ENCODE measurements around the gene SLC7A1. TPM values are rescaled to one million over a fixed set of nuclear protein-coding genes. Genes with fewer than 3 reads are reported as not detected.

SLC7A1 gene
- total RNA-seq, 6 donors from 2014 or later = 2.1 to 38.0 (median 21.5) TPM

DNA sequence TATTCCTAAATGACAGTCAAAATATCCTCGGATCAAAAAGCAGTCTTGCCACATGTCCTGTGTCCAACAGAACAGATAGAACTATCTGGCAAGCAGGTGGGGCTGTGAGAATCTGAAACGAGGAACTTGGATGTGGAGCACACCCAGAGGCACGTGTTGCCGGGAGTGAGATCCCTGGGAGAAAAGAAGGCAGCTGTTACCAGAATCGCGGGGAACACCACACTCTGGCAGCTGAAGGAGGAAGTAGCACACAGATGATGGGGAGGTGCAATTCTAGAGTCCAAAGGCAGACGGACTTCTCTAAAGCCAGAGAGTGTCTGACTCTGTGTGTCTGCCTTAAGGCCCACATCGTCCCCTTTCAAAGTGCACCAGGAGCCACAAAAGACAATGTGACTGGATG is 22.3 kb downstream of the SLC7A1 start:
- no peaks in the 10 kb centered on the region for H3K9me3 ChIP-seq
- H3K4me3 ChIP-seq = no peak overlapping the region
- WGBS, 2 donors = 17% methylated on average over 8 of the region's 8 CpGs
- no peak for TF ChIP-seq POLR2A (IDR thresholded peaks at IDR 0.05)
- TF ChIP-seq, protein P1, sequence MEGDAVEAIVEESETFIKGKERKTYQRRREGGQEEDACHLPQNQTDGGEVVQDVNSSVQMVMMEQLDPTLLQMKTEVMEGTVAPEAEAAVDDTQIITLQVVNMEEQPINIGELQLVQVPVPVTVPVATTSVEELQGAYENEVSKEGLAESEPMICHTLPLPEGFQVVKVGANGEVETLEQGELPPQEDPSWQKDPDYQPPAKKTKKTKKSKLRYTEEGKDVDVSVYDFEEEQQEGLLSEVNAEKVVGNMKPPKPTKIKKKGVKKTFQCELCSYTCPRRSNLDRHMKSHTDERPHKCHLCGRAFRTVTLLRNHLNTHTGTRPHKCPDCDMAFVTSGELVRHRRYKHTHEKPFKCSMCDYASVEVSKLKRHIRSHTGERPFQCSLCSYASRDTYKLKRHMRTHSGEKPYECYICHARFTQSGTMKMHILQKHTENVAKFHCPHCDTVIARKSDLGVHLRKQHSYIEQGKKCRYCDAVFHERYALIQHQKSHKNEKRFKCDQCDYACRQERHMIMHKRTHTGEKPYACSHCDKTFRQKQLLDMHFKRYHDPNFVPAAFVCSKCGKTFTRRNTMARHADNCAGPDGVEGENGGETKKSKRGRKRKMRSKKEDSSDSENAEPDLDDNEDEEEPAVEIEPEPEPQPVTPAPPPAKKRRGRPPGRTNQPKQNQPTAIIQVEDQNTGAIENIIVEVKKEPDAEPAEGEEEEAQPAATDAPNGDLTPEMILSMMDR (IDR thresholded peaks at IDR 0.05) = no peak
- TF ChIP-seq EP300 (IDR thresholded peaks at IDR 0.05) = no peak
- TF ChIP-seq POLR2AphosphoS5 (IDR thresholded peaks at IDR 0.05) = no peak
- H3K4me1 ChIP-seq = peaks cover 0 to 6% (median 0%) of the 10 kb centered on the region in 4 donors
- ATAC-seq (ENCODE audit: low FRiP score in 2 of 2) (peak; percentile 42 to 78), DNase-seq (peak in 1 of 2 donors; percentile 36)
- H3K27me3 ChIP-seq = no peaks in the 10 kb centered on the region
- no peaks in the 10 kb centered on the region for H3K36me3 ChIP-seq
- no peak overlapping the region for H3K27ac ChIP-seq

GRCh38 chr13:29572575-29572974 is 22.9 kb downstream of the SLC7A1 start:
- no peak for ATAC-seq (ENCODE audit: low FRiP score in 2 of 2)
- Histone ChIP-seq H3K36me3 (no peaks in the 10 kb centered on the region), H3K27me3 (no peaks in the 10 kb centered on the region), H3K4me3 (no peak overlapping the region), H3K4me1 (peaks cover 0 to 6% (median 0%) of the 10 kb centered on the region in 4 donors), H3K27ac (no peak overlapping the region), H3K9me3 (no peaks in the 10 kb centered on the region)
- DNase-seq = no peak
- WGBS, 2 donors = 67 to 92% methylated on average over 3 to 5 of the region's 5 CpGs
- TF ChIP-seq EP300 (IDR thresholded peaks at IDR 0.05) (no peak), POLR2AphosphoS5 (IDR thresholded peaks at IDR 0.05) (no peak), POLR2A (IDR thresholded peaks at IDR 0.05) (no peak)
- TF ChIP-seq, protein P1 (IDR thresholded peaks at IDR 0.05) = no peak

- 92 to 95% methylated on average over 17 of the region's 17 CpGs for WGBS, 2 donors
- ATAC-seq (ENCODE audit: low FRiP score in 2 of 2) = no peak
- Histone ChIP-seq H3K4me3 (no peak overlapping the region), H3K27me3 (no peaks in the 10 kb centered on the region), H3K4me1 (peaks cover 0 to 6% (median 0%) of the 10 kb centered on the region in 4 donors), H3K9me3 (no peaks in the 10 kb centered on the region), H3K36me3 (no peaks in the 10 kb centered on the region), H3K27ac (no peak overlapping the region)
- TF ChIP-seq, protein P1 (IDR thresholded peaks at IDR 0.05) = no peak
- TF ChIP-seq EP300 (IDR thresholded peaks at IDR 0.05) (no peak), POLR2AphosphoS5 (IDR thresholded peaks at IDR 0.05) (no peak), POLR2A (IDR thresholded peaks at IDR 0.05) (no peak)
- DNase-seq = no peak
Measured at GRCh38 chr13:29571876-29572570, 23.5 kb downstream of the SLC7A1 start.

DNA sequence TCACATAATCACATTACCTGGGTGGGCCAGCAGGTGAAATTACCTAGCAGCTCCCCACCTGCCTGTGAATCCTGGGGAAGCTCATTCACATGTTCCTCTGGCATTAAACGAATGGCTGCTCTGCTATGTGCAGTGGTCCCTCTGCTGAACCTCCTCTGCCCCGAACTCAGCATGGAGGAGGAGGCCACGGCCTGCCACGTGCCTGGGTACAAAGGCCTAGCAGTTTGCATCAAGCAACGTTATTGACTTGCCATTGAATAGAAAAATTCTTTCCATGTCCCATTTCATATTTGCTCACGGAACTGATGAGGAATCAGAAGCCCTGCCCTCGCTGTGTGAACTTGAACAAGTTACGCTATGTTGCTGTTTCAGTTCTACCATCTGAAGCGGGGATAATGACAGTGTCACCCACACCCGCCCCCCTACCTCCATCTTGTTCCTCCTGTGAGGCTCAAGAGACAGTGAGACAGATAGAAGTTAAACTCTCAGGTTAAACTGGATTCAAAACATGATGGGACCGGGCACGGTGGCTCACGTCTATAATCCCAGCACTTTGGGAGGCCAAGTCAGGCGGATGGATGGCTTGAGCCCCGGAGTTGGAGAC is 25.3 kb downstream of the SLC7A1 start:
- DNase-seq (no peak), ATAC-seq (ENCODE audit: low FRiP score in 2 of 2) (no peak)
- WGBS, 2 donors = 91 to 94% methylated on average over 14 to 15 of the region's 15 CpGs
- TF ChIP-seq POLR2AphosphoS5 (IDR thresholded peaks at IDR 0.05) (no peak), POLR2A (IDR thresholded peaks at IDR 0.05) (no peak), EP300 (IDR thresholded peaks at IDR 0.05) (no peak)
- Histone ChIP-seq H3K4me1 (peaks cover 0 to 6% (median 0%) of the 10 kb centered on the region in 4 donors), H3K4me3 (no peak overlapping the region), H3K36me3 (no peaks in the 10 kb centered on the region), H3K27ac (no peak overlapping the region), H3K27me3 (no peaks in the 10 kb centered on the region), H3K9me3 (no peaks in the 10 kb centered on the region)

DNA sequence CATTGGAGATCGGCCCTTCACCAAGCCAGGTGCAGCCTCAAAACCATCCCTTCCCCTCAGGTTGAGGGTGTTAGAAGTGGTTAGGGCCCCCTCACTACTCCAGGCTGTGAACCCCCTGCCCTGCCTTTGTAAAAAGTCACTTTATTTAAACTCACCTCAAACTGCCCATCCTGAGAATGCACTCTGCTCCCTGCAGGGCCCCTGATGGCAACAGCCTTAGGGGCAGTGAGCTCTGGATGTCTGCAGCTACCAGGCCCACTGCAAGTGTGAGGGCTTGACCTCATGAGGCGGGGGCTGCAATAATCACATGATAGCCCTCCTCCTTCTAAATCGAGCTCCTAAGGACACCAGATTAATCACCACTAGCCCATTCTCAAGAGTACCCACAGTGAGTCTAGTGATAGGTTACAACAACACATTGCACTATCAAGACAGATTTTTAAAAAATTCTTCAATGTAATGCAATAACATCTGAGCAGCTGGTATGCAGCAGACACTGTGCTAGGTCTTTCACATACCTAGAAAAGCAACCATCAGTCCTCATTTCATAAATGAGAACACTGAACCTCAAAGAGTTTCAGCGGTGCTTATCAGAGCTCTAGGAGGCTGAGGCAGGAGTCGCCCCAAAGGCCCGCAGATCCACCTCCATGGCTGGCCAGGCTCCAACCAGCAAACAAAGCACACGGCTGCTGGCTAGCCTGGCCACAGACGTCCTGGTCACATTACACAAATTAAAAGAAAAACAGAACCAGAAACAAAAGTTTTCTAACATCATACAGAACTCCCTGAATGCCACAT is 26.0 kb downstream of the SLC7A1 start:
- DNase-seq = no peak
- ATAC-seq (ENCODE audit: low FRiP score in 2 of 2) = no peak
- WGBS, 2 donors = 72 to 74% methylated on average over 7 to 8 of the region's 8 CpGs
- H3K4me1 ChIP-seq = peaks cover 0 to 6% (median 0%) of the 10 kb centered on the region in 4 donors
- H3K4me3 ChIP-seq = no peak overlapping the region
- no peaks in the 10 kb centered on the region for H3K36me3 ChIP-seq
- no peaks in the 10 kb centered on the region for H3K27me3 ChIP-seq
- no peaks in the 10 kb centered on the region for H3K9me3 ChIP-seq
- no peak for TF ChIP-seq POLR2A (IDR thresholded peaks at IDR 0.05)
- TF ChIP-seq, protein P1 (IDR thresholded peaks at IDR 0.05) = no peak
- no peak for TF ChIP-seq POLR2AphosphoS5 (IDR thresholded peaks at IDR 0.05)
- no peak for TF ChIP-seq EP300 (IDR thresholded peaks at IDR 0.05)
- no peak overlapping the region for H3K27ac ChIP-seq

Measured in upper lobe of left lung (tissue), 6 donors.